ENCODE results near the gene SPDYC. TPM values are rescaled to one million over a fixed set of nuclear protein-coding genes. Genes with fewer than 3 reads are reported as not detected.

SPDYC gene
- total and polyA plus RNA-seq, 4 donors: not detected

DNA sequence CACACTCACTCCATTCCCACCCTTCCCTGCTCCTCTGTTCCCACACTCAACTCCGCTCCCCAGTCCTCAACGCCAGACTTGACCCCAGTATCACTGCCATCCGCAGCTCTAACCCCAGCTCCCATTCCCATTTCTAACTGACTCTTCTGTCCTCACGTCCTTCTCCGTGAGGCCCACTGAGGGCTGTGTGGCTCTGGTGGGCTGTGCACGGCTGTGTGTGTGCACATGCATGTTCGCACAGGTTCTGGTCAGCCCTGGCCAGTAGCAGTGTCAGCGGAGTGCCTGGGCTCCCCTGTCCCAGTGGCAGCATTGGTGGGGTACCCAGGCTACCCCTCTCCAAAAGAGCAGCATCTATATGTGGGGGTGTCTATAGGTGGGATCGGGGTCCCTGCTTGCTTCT lies 16.7 kb downstream of the SPDYC start:
- Histone ChIP-seq H3K36me3 (ENCODE audit: control insufficient read depth in 1 of 2, insufficient read depth in 2 of 2, low read length in 1 of 2) (peaks cover 2 to 3% of the 10 kb centered on the region in 2 donors), H3K27me3 (ENCODE audit: control insufficient read depth in 1 of 2, insufficient read depth in 2 of 2, low read length in 1 of 2) (no peaks in the 10 kb centered on the region), H3K4me1 (ENCODE audit: control insufficient read depth in 1 of 2, insufficient read depth in 2 of 2, low read length in 2 of 2) (no peaks in the 10 kb centered on the region), H3K27ac (ENCODE audit: low read depth in 1 of 2, low read length in 2 of 2) (no peak overlapping the region), H3K9me3 (ENCODE audit: control insufficient read depth, low read length) (no peaks in the 10 kb centered on the region), H3K4me3 (ENCODE audit: low read length in 2 of 2) (no peak overlapping the region)
- ATAC-seq (ENCODE audit: low FRiP score) (no peak), DNase-seq (no peak)
- intact Hi-C loops (cut with DNase I): no loop called here
- 94 to 95% methylated on average over 9 of the region's 9 CpGs for WGBS, 2 donors

DNA sequence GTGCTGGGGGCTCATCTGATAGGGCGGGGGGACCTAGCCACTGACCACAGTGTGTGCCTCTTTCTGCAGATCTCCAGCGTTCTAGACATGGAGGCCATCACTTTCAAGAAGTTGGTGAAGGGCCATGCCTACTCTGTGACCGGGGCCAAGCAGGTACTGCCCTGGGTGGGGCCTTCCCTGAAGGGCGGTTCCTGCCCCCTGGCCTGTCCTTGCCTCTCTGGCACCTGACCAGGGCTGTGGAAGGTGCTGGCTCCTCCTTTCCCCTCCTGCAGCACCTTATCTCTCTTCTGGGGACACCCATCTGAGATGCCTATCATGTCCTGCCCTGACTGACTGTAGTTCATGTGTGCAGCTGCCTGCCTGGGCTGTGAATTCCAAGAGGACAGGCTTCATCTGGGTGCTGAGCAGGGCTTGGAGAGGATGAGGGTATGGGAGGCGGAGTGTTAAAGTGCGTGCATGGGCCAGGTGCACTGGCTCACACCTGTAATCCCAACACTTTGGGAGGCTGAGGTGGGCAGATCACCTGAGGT lies 17.2 kb downstream of the SPDYC start:
- no peaks in the 10 kb centered on the region for H3K9me3 ChIP-seq (ENCODE audit: control insufficient read depth, low read length)

DNA sequence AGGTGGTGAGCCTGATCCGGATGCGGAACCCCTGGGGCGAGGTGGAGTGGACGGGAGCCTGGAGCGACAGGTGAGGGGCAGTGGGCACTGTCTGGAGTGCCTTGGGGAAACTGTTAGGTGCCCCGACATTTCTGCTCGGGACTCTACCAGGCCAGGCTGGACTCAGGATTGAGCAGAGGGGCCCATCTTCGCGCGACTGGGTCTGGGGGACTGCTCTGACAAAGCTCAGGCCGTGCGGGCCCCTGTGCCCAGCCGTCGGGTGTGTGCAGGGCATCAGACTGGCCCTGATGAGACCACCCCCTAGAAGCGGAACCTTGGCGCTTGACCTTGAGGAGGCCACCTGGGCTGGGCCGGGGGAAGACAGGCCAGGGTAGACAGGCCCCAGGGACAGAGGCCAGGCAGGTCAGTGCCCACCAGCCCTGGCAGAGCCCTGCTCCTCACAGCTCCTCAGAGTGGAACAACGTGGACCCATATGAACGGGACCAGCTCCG lies 18.0 kb downstream of the SPDYC start:
- WGBS, 2 donors: 93 to 94% methylated on average over 20 of the region's 20 CpGs
- Histone ChIP-seq H3K27ac (ENCODE audit: low read depth in 1 of 2, low read length in 2 of 2) (no peak overlapping the region), H3K4me3 (ENCODE audit: low read length in 2 of 2) (no peak overlapping the region), H3K27me3 (ENCODE audit: control insufficient read depth in 1 of 2, insufficient read depth in 2 of 2, low read length in 1 of 2) (no peaks in the 10 kb centered on the region), H3K36me3 (ENCODE audit: control insufficient read depth in 1 of 2, insufficient read depth in 2 of 2, low read length in 1 of 2) (peaks cover 2 to 3% of the 10 kb centered on the region in 2 donors), H3K9me3 (ENCODE audit: control insufficient read depth, low read length) (no peaks in the 10 kb centered on the region), H3K4me1 (ENCODE audit: control insufficient read depth in 1 of 2, insufficient read depth in 2 of 2, low read length in 2 of 2) (no peaks in the 10 kb centered on the region)
- DNase-seq (no peak), ATAC-seq (ENCODE audit: low FRiP score) (no peak)
- intact Hi-C loops (cut with DNase I): no loop called here

More for the DNA sequence above, 17.2 kb downstream of the SPDYC start:
- intact Hi-C loops (cut with DNase I): no loop called here
- Histone ChIP-seq H3K36me3 (ENCODE audit: control insufficient read depth in 1 of 2, insufficient read depth in 2 of 2, low read length in 1 of 2) (peaks cover 2 to 3% of the 10 kb centered on the region in 2 donors), H3K27me3 (ENCODE audit: control insufficient read depth in 1 of 2, insufficient read depth in 2 of 2, low read length in 1 of 2) (no peaks in the 10 kb centered on the region), H3K4me1 (ENCODE audit: control insufficient read depth in 1 of 2, insufficient read depth in 2 of 2, low read length in 2 of 2) (no peaks in the 10 kb centered on the region), H3K27ac (ENCODE audit: low read depth in 1 of 2, low read length in 2 of 2) (no peak overlapping the region), H3K4me3 (ENCODE audit: low read length in 2 of 2) (no peak overlapping the region)
- ATAC-seq (ENCODE audit: low FRiP score) (no peak), DNase-seq (no peak)
- 89 to 93% methylated on average over 6 of the region's 6 CpGs for WGBS, 2 donors

DNA sequence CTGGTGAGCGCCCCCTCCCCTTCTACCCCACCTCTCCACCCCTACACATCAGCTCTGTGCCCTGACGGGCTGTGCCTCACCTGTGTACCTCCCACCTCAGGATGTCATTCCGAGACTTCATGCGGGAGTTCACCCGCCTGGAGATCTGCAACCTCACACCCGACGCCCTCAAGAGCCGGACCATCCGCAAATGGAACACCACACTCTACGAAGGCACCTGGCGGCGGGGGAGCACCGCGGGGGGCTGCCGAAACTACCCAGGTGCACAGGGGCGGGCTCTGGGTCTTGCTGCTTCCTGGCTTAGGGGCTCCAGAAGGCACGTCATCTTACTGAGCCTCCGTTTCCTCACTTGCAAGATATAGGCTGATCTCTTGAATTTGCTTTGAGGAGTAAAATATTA lies 18.5 kb downstream of the SPDYC start:
- Histone ChIP-seq H3K9me3 (ENCODE audit: control insufficient read depth, low read length) (no peaks in the 10 kb centered on the region), H3K4me1 (ENCODE audit: control insufficient read depth in 1 of 2, insufficient read depth in 2 of 2, low read length in 2 of 2) (no peaks in the 10 kb centered on the region), H3K36me3 (ENCODE audit: control insufficient read depth in 1 of 2, insufficient read depth in 2 of 2, low read length in 1 of 2) (peaks cover 2 to 3% of the 10 kb centered on the region in 2 donors), H3K27ac (ENCODE audit: low read depth in 1 of 2, low read length in 2 of 2) (no peak overlapping the region), H3K27me3 (ENCODE audit: control insufficient read depth in 1 of 2, insufficient read depth in 2 of 2, low read length in 1 of 2) (no peaks in the 10 kb centered on the region), H3K4me3 (ENCODE audit: low read length in 2 of 2) (no peak overlapping the region)
- intact Hi-C loops (cut with DNase I): no loop called here
- no peak for DNase-seq
- 93 to 94% methylated on average over 17 to 18 of the region's 18 CpGs for WGBS, 2 donors
- ATAC-seq (ENCODE audit: low FRiP score): no peak

DNA sequence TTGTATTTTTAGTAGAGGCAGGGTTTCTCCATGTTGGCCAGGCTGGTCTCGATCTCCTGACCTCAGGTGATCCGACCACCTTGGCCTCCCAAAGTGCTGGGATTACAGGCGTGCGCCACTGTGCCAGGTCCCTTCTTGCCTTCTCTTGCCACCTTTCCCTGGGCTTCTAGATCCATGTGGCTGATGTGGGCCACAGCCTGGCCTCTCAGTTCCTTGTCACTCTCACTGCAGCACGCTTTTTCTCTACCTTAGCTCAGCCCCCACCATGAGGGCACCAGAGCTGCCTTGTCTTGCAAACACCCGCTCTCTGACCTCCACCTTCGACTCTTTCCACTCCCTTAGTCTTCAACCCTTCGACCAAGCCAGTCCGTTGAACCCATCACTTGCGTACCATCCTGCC lies 19.2 kb downstream of the SPDYC start:
- Histone ChIP-seq H3K36me3 (ENCODE audit: control insufficient read depth in 1 of 2, insufficient read depth in 2 of 2, low read length in 1 of 2) (peaks cover 2 to 3% of the 10 kb centered on the region in 2 donors), H3K4me1 (ENCODE audit: control insufficient read depth in 1 of 2, insufficient read depth in 2 of 2, low read length in 2 of 2) (no peaks in the 10 kb centered on the region), H3K27me3 (ENCODE audit: control insufficient read depth in 1 of 2, insufficient read depth in 2 of 2, low read length in 1 of 2) (no peaks in the 10 kb centered on the region), H3K4me3 (ENCODE audit: low read length in 2 of 2) (no peak overlapping the region), H3K27ac (ENCODE audit: low read depth in 1 of 2, low read length in 2 of 2) (no peak overlapping the region), H3K9me3 (ENCODE audit: control insufficient read depth, low read length) (no peaks in the 10 kb centered on the region)
- ATAC-seq (ENCODE audit: low FRiP score) (no peak), DNase-seq (no peak)
- intact Hi-C loops (cut with DNase I): no loop called here
- WGBS, 2 donors: 82 to 83% methylated on average over 10 of the region's 10 CpGs

DNA sequence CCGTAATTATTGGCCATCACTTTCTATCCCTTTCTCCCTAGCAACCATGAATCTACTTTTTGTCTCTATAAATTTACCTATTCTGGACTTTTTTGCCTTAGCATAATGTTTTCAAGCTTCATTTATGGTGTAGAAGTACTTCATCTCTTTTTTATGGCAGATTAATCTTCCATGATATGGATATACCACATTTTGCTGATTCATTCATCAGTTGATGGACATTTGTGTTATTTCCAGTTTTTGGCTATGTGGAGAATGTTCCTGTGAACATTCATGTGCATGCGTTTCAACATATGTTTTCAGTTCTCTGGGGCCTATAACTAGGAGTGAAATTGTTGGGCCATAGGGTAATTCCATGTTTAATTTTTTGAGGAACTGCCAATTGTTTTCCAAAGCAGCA lies 24.5 kb downstream of the SPDYC start:
- Histone ChIP-seq H3K4me1 (ENCODE audit: control insufficient read depth in 1 of 2, insufficient read depth in 2 of 2, low read length in 2 of 2) (no peaks in the 10 kb centered on the region), H3K27me3 (ENCODE audit: control insufficient read depth in 1 of 2, insufficient read depth in 2 of 2, low read length in 1 of 2) (no peaks in the 10 kb centered on the region), H3K27ac (ENCODE audit: low read depth in 1 of 2, low read length in 2 of 2) (no peak overlapping the region), H3K9me3 (ENCODE audit: control insufficient read depth, low read length) (no peaks in the 10 kb centered on the region), H3K4me3 (ENCODE audit: low read length in 2 of 2) (no peak overlapping the region), H3K36me3 (ENCODE audit: control insufficient read depth in 1 of 2, insufficient read depth in 2 of 2, low read length in 1 of 2) (peaks cover 0 to 3% of the 10 kb centered on the region in 2 donors)
- intact Hi-C loops (cut with DNase I): no loop called here
- 96 to 99% methylated on average over 2 of the region's 2 CpGs for WGBS, 2 donors
- no peak for ATAC-seq (ENCODE audit: low FRiP score)
- DNase-seq: no peak

DNA sequence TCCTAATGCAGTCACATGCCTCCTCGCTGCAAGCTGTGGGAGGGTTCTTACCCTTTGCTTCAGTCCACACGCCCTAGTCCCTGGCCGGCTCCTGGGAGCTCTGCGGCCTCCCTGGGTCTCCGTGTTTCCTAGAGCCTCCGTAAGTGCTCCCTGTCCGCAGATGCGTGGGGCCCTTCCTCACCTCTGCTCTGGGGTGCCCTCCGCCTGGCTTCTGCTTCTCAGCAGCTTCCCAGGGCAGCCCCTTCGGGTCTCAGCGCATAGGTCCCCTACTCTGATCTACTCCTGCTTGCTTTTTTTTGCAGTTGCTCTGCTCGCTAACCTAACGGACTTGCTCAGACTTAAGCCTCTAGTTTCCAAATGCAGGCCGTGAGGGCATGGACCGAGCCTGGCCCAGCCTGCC lies 34.1 kb downstream of the SPDYC start:
- no peak overlapping the region for H3K4me3 ChIP-seq (ENCODE audit: low read length in 2 of 2)
- H3K27ac ChIP-seq (ENCODE audit: low read depth in 1 of 2, low read length in 2 of 2): no peak overlapping the region
- DNase-seq (no peak), ATAC-seq (ENCODE audit: low FRiP score) (no peak)
- intact Hi-C loops (cut with DNase I): no loop called here
- no peaks in the 10 kb centered on the region for H3K27me3 ChIP-seq (ENCODE audit: control insufficient read depth in 1 of 2, insufficient read depth in 2 of 2, low read length in 1 of 2)
- 91% methylated on average over 15 of the region's 15 CpGs for WGBS, 2 donors
- no peaks in the 10 kb centered on the region for H3K9me3 ChIP-seq (ENCODE audit: control insufficient read depth, low read length)
- no peaks in the 10 kb centered on the region for H3K4me1 ChIP-seq (ENCODE audit: control insufficient read depth in 1 of 2, insufficient read depth in 2 of 2, low read length in 2 of 2)
- peaks cover 0 to 3% of the 10 kb centered on the region in 2 donors for H3K36me3 ChIP-seq (ENCODE audit: control insufficient read depth in 1 of 2, insufficient read depth in 2 of 2, low read length in 1 of 2)

DNA sequence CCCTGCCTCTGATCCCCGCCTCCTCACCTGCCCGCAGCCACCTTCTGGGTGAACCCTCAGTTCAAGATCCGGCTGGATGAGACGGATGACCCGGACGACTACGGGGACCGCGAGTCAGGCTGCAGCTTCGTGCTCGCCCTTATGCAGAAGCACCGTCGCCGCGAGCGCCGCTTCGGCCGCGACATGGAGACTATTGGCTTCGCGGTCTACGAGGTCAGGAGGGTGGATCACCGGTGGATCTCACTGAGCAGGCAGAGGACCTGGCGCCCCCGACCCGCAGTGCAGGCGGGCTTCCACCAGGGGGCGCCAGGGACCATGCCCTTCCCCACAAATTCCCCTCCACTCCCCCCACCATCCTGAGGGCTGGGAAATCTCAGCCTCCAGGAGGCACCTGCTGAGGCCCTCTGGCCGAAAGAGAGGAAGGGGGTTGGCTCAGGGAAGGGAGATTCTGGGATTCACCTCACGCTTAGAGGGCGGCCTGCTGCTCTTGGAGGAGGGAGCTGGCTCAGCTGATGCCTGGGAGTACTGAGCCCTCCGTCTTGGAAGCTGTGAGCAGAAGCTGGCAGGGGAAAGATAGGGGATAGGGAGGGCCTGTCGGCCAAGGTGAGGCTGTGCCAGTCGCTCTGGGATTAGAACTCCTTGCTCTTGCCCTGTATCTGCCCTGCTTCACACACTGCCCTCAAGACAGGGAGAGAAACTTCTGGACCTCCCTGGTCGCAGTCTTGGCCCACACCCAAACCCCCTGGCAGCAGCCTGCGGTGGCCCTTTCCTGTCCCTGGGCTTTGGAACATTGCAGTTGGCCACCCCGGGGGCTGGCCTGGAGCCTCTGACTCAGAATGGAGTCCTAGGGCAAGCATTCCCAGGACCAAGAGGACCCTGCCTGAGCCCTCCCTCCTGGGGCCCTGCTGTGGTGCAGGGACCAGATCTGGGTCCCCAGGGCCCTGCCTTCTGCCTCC lies 34.9 kb downstream of the SPDYC start:
- intact Hi-C loops (cut with DNase I): no loop called here
- ATAC-seq (ENCODE audit: low FRiP score): no peak
- no peaks in the 10 kb centered on the region for H3K9me3 ChIP-seq (ENCODE audit: control insufficient read depth, low read length)
- H3K36me3 ChIP-seq (ENCODE audit: control insufficient read depth in 1 of 2, insufficient read depth in 2 of 2, low read length in 1 of 2): peaks cover 0 to 5% of the 10 kb centered on the region in 2 donors
- WGBS, 2 donors: 55 to 58% methylated on average over 38 of the region's 38 CpGs
- H3K4me1 ChIP-seq (ENCODE audit: control insufficient read depth in 1 of 2, insufficient read depth in 2 of 2, low read length in 2 of 2): no peaks in the 10 kb centered on the region
- no peaks in the 10 kb centered on the region for H3K27me3 ChIP-seq (ENCODE audit: control insufficient read depth in 1 of 2, insufficient read depth in 2 of 2, low read length in 1 of 2)
- no peak overlapping the region for H3K27ac ChIP-seq (ENCODE audit: low read depth in 1 of 2, low read length in 2 of 2)
- DNase-seq: no peak
- no peak overlapping the region for H3K4me3 ChIP-seq (ENCODE audit: low read length in 2 of 2)

DNA sequence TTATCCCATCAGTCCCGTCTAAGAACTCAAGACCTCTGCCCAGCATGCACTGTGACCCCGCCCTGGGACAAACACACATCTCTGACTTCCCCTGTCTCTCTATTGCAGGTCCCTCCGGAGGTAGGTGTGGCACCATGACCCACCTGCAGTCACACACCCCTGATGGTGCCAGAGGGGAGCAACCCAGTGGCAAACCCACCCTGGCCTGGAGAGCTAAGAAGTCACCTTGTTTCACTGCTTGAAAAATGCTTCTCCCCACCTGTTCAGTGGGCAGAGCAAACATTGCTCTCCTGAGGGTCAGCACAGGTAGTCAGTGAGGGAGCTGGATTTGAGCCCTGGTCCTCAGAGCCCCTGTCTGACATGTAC lies 35.6 kb downstream of the SPDYC start:
- H3K27me3 ChIP-seq (ENCODE audit: control insufficient read depth in 1 of 2, insufficient read depth in 2 of 2, low read length in 1 of 2): no peaks in the 10 kb centered on the region
- no peak overlapping the region for H3K4me3 ChIP-seq (ENCODE audit: low read length in 2 of 2)
- ATAC-seq (ENCODE audit: low FRiP score) (no peak), DNase-seq (no peak)
- intact Hi-C loops (cut with DNase I): no loop called here
- 68 to 73% methylated on average over 3 of the region's 3 CpGs for WGBS, 2 donors
- peaks cover 0 to 6% of the 10 kb centered on the region in 2 donors for H3K36me3 ChIP-seq (ENCODE audit: control insufficient read depth in 1 of 2, insufficient read depth in 2 of 2, low read length in 1 of 2)
- H3K27ac ChIP-seq (ENCODE audit: low read depth in 1 of 2, low read length in 2 of 2): no peak overlapping the region
- H3K9me3 ChIP-seq (ENCODE audit: control insufficient read depth, low read length): no peaks in the 10 kb centered on the region
- H3K4me1 ChIP-seq (ENCODE audit: control insufficient read depth in 1 of 2, insufficient read depth in 2 of 2, low read length in 2 of 2): no peaks in the 10 kb centered on the region
